Effector memory CD8-positive, alpha-beta T cell (primary cell): Measurements from ENCODE around the gene BCDIN3D.
A peak's percentile ranks its signal among the peaks of the same experiment; 100 is the strongest.
"Not testable (repeated sequence)": the region's sequence is repeated elsewhere in the genome, so short reads cannot be mapped to it uniquely, and the experiment has no call there.

ENCODE experiments used
- ATAC-seq: fragments of 150-1000 bp; cut with Tn5 transposase; replicated peaks from 2 replicates; pipeline ENCODE4 v1.10.0; 2021; ENCODE audit warnings: mild to moderate bottlenecking, moderate library complexity
- DNase-seq, 3 experiments: peaks; one replicate each; pipeline ENCODE4 v3.0.0; 2021
- H3K27ac Mint-ChIP-seq, 2 donors: one replicate each; pipeline ENCODE4 v1.8.0; 2022; ENCODE audit warnings: mild to moderate bottlenecking in 2 of 2, mixed read lengths in 2 of 2, moderate library complexity in 2 of 2
- H3K27me3 Mint-ChIP-seq, 2 donors: one replicate each; pipeline ENCODE4 v1.8.0; 2022; ENCODE audit warnings: mixed read lengths in 2 of 2
- H3K36me3 Mint-ChIP-seq: one replicate; pipeline ENCODE4 v1.8.0; 2022; ENCODE audit warnings: mild to moderate bottlenecking, moderate library complexity, mixed read lengths; ENCODE audit not compliant: insufficient read depth
- H3K4me1 Mint-ChIP-seq, 2 donors: one replicate each; pipeline ENCODE4 v1.8.0; 2022; ENCODE audit warnings: low read depth in 2 of 2, mixed read lengths in 2 of 2
- H3K4me3 Mint-ChIP-seq, 2 donors: one replicate each; pipeline ENCODE4 v1.8.0; 2022; ENCODE audit warnings: mild to moderate bottlenecking in 2 of 2, mixed read lengths in 2 of 2, moderate library complexity in 2 of 2
- H3K9me3 Mint-ChIP-seq, 2 donors: one replicate each; pipeline ENCODE4 v1.8.0; 2022; ENCODE audit warnings: mixed read lengths in 2 of 2

The BCDIN3D gene

DNA sequence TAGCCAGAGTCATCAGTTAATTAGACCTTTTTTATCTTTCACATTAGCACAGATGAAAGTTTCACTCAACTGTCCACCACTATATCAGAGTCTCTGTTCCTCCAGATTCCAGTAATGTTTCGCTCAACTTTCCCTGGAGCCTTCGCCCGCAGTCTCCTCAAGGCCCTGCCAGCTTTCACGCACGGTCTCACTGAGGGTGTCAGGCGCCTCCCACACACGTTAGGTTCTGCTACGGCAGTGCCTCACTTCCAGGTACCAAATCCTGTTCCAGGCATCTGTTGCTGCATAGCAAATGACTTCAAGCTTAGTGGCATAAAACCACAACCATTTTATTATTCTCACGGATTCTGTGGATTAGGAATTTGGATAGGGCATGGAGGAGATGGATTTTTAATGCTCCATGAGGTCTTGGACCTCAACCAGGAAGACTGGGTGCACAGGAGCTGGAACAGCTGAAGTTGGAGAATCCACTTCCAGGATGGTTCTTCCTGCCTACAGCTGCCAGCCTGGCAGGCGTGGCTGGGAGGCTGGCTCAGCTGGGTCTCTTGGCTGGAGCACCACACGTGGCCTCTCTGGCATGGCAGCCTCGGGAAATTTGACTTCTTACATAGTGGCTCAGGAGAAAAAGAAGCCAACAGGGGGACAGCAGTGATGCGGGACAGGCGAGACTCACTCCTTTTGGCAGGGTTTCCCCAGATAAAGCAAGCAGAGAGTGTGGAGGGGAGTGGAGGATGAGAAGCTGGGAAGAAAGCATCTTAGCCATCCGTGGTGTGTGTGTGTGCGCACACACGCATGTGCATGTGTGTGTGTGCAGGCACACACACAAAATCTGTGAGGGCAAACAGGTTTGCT, 21.3 kb upstream of the BCDIN3D start:
- no peaks in the 10 kb centered on the region for H3K9me3 Mint-ChIP-seq
- H3K27me3 Mint-ChIP-seq = peaks cover 23 to 30% of the 10 kb centered on the region in 2 donors
- H3K4me1 Mint-ChIP-seq = peaks cover 3% of the 10 kb centered on the region in 2 donors
- DNase-seq (no peak), ATAC-seq (no peak)
- H3K4me3 Mint-ChIP-seq = no peak overlapping the region
- H3K27ac Mint-ChIP-seq = no peak overlapping the region
- H3K36me3 Mint-ChIP-seq = no peaks in the 10 kb centered on the region

DNA sequence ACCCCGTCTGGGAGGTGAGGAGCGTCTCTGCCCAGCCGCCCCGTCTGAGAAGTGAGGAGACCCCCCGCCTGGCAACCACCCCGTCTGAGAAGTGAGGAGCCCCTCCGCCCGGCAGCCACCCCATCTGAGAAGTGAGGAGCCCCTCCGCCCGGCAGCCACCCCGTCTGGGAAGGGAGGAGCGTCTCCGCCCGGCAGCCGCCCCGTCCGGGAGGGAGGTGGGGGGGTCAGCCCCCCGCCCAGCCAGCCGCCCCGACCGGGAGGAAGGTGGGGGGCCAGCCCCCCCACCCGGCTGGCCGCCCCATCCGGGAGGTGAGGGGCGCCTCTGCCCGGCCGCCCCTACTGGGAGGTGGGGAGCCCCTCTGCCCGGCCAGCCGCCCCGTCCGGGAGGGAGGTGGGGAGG, 18.0 kb upstream of the BCDIN3D start:
- not testable (repeated sequence) for H3K4me3 Mint-ChIP-seq, DNase-seq, H3K36me3 Mint-ChIP-seq, ATAC-seq, H3K4me1 Mint-ChIP-seq, H3K27ac Mint-ChIP-seq, H3K9me3 Mint-ChIP-seq
- H3K27me3 Mint-ChIP-seq = peaks cover 35 to 44% of the 10 kb centered on the region in 2 donors

DNA sequence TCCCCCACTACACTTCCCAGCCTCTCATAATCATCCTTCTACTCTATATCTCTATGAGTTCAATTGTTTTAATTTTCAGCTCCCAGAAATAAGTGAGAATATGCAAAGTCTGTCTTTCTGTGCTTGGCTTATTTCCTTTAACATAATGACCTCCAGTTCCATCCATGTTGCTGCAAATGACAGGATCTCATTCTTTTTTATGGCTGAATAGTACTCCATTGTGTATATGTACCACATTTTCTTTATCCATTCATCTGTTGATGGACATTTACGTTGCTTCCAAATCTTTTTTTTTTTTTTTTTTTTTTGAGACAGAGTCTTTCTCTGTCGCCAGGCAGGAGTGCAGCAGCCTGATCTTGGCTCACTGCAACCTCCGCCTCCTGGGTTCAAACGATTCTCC, 13.0 kb upstream of the BCDIN3D start:
- not testable (repeated sequence) for H3K9me3 Mint-ChIP-seq, H3K4me1 Mint-ChIP-seq, H3K36me3 Mint-ChIP-seq, H3K27ac Mint-ChIP-seq, H3K4me3 Mint-ChIP-seq, DNase-seq, ATAC-seq
- H3K27me3 Mint-ChIP-seq = peaks cover 38 to 48% of the 10 kb centered on the region in 2 donors

DNA sequence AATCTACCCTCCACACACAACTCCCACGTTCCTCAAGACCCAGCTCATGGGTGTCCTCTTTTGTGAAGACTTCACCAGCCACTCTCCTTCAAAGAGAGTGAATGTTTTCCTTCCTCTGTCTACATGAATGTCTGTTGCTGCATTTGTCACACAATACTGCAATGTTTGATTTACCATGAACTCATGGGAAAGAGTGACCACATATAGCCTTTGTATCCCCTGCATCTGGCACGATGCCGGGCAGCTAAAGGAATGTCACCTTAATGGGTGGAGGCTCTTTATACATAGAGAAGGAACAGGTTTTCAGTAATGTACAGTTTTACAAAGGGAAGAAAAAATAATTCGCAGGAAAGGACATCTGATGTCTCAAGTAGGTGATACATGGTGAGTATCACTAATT, 12.1 kb upstream of the BCDIN3D start:
- no peak overlapping the region for H3K4me3 Mint-ChIP-seq
- no peak for ATAC-seq
- H3K27me3 Mint-ChIP-seq = peaks cover 41 to 55% of the 10 kb centered on the region in 2 donors
- no peaks in the 10 kb centered on the region for H3K36me3 Mint-ChIP-seq
- H3K27ac Mint-ChIP-seq = no peak overlapping the region
- H3K9me3 Mint-ChIP-seq = no peaks in the 10 kb centered on the region
- DNase-seq = no peak
- no peaks in the 10 kb centered on the region for H3K4me1 Mint-ChIP-seq

DNA sequence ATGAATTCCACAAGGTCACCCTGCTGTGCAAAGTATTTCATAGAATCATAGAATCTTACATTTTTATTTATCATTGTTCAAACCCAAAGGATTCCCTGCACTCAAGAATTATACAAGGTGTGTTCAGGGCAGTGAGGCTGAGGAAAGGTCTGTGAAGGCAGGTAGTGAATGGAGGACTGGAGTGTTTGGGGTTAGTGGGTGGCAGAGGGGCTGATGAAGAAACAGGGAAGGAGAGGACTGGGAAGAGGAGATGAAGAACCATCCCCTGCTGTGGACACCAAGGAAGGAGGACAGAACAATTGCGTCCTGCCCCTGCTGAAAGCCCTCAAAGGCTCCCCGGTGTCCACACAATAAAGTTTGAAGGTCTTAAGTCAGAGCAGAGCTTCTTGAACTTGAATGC, 10.8 kb upstream of the BCDIN3D start:
- no peak for ATAC-seq
- no peak for DNase-seq
- Mint-ChIP-seq H3K9me3 (no peaks in the 10 kb centered on the region), H3K4me1 (no peaks in the 10 kb centered on the region), H3K36me3 (no peaks in the 10 kb centered on the region), H3K27me3 (peaks cover 37 to 52% of the 10 kb centered on the region in 2 donors), H3K27ac (no peak overlapping the region), H3K4me3 (no peak overlapping the region)

DNA sequence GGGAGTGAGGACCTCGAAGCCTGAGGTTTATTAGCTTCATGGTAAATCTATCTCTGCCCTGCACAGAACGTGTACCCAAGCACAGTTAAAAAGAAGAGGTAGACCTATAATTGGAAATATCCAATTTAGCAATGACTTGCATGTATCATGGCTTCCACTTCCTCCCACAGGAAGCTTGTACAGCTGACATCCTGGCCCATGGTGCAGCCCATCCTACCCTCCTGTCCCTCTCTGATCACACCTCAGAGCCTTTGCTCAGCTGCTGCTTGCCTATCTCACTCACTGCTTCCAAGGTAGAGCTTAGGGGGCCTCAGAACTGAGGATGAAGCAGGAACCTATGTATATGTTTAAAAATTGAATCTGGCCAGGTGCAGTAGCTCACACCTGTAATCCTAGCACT, 4.3 kb upstream of the BCDIN3D start:
- H3K36me3 Mint-ChIP-seq = peaks cover 9% of the 10 kb centered on the region
- no peaks in the 10 kb centered on the region for H3K9me3 Mint-ChIP-seq
- no peak for ATAC-seq
- peaks cover 32 to 34% of the 10 kb centered on the region in 2 donors for H3K27me3 Mint-ChIP-seq
- DNase-seq = no peak
- no peak overlapping the region for H3K27ac Mint-ChIP-seq
- H3K4me1 Mint-ChIP-seq = peaks cover 10 to 19% of the 10 kb centered on the region in 2 donors
- no peak overlapping the region for H3K4me3 Mint-ChIP-seq

DNA sequence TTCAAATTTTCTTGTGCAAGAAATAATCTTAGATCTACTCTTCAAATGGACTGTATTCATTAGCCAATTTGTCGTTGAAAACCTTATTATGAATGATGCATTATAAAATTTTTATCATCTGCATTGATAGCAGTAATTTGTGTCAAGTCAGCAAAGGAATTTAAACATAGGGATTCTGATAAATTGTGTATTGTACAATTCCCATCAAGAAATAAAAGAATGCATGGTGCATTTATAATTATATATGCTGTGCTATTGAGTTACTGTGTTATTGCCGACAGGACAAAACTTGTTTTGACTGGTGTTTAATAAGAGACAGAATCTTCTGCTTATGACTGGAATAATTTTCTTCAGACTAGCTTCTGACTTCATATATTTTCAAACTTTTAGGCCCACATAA, 3.1 kb upstream of the BCDIN3D start:
- H3K27me3 Mint-ChIP-seq = peaks cover 21 to 22% of the 10 kb centered on the region in 2 donors
- H3K4me3 Mint-ChIP-seq = no peak overlapping the region
- peaks cover 19 to 29% of the 10 kb centered on the region in 2 donors for H3K4me1 Mint-ChIP-seq
- H3K36me3 Mint-ChIP-seq = peaks cover 9% of the 10 kb centered on the region
- H3K27ac Mint-ChIP-seq = no peak overlapping the region
- DNase-seq = no peak
- no peaks in the 10 kb centered on the region for H3K9me3 Mint-ChIP-seq
- no peak for ATAC-seq

DNA sequence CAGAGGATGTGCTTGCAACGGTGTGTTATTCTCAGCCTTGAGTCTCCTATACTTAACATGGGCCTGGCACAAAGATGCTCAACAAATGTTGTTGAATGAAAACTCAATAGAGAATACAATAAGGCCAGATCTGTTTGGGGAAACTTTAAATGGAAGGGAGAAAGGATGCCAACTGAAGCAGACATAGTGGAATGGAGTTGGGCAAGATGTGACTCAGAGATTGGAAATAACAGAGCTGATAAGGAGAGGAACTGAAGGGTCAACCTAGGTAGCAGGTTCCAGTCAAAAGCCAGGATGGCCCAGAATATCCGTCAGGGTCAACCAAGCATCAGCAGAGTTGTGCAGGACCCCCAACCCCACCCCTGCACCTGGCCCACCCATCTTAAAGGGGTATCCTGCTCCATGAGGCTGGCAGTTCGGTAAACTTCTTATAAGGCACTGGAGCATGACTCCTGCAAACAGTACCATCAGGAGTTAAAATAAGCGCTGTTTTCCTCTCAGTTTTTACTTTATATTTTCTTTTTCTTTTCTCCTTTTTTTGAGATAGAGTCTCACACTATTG, 1.1 kb upstream of the BCDIN3D start:
- peaks cover 9 to 11% of the 10 kb centered on the region in 2 donors for H3K27me3 Mint-ChIP-seq
- ATAC-seq (no peak), DNase-seq (no peak)
- H3K36me3 Mint-ChIP-seq = peaks cover 9% of the 10 kb centered on the region
- peaks cover 19 to 29% of the 10 kb centered on the region in 2 donors for H3K4me1 Mint-ChIP-seq
- no peaks in the 10 kb centered on the region for H3K9me3 Mint-ChIP-seq
- H3K4me3 Mint-ChIP-seq = peak overlapping the region in 1 of 2 donors; percentile 90
- H3K27ac Mint-ChIP-seq = no peak overlapping the region

DNA sequence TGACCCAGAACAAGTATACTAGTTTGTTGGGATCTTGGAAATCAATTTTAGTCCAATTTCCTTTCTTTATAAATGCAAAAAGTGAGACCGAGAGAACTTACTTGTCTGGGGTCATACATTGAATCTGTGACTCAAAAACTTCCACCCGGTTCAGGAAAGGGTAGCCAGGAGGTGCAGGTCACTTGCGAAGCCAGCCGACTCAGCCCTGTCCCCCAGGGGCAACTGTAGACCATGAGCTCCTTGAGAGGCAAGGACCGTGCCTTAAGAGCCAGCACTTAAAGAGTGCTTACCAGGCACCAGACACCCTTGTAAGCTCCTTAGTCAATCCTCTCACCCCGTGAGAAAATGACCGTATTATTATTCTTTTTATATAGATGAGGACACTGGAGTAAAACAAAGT, 505 bp upstream of the BCDIN3D start:
- Mint-ChIP-seq H3K36me3 (peaks cover 9% of the 10 kb centered on the region), H3K4me3 (peak overlapping the region; percentile 90 to 91), H3K27me3 (peaks cover 4 to 6% of the 10 kb centered on the region in 2 donors), H3K27ac (peak overlapping the region; percentile 93 to 94), H3K9me3 (no peaks in the 10 kb centered on the region), H3K4me1 (peaks cover 19 to 29% of the 10 kb centered on the region in 2 donors)
- DNase-seq (no peak), ATAC-seq (no peak)

DNA sequence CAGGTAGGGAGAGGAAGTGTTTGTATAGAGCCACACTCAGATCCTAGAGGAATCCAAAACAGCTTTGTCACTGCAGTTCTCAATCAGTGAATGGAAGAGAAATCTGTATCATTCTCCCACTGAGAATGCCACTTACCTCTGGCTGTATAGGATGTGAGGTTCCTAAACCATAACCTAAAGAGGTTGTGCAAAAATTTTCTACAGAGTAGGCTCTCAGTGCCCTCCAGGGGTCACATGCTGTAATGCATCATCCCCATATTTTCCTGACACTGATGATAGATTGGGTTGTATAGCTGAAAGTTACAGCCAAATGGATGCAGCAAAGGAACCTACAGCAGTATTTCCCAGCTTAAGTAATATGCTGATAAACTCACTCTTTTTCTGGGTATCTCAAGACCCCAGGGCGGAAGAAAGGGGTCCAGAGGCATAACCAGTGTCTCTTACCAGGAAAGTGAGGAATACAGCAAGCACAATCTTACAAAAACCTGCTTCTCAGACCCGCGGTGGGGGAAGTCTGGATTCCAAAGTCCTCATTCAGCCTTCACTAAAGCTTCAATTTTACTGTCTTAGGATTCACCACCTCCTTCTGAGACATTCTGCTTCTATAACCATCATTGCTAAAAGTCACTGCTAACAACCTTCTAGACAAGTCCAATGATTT, 3.8 kb downstream of the BCDIN3D start:
- no peaks in the 10 kb centered on the region for H3K9me3 Mint-ChIP-seq
- H3K4me3 Mint-ChIP-seq = no peak overlapping the region
- peaks cover 11% of the 10 kb centered on the region for H3K36me3 Mint-ChIP-seq
- peak; percentile 17 for ATAC-seq
- no peaks in the 10 kb centered on the region for H3K27me3 Mint-ChIP-seq
- H3K4me1 Mint-ChIP-seq = peaks cover 13 to 23% of the 10 kb centered on the region in 2 donors
- peak; percentile 35 to 45 (median 40) for DNase-seq
- no peak overlapping the region for H3K27ac Mint-ChIP-seq

DNA sequence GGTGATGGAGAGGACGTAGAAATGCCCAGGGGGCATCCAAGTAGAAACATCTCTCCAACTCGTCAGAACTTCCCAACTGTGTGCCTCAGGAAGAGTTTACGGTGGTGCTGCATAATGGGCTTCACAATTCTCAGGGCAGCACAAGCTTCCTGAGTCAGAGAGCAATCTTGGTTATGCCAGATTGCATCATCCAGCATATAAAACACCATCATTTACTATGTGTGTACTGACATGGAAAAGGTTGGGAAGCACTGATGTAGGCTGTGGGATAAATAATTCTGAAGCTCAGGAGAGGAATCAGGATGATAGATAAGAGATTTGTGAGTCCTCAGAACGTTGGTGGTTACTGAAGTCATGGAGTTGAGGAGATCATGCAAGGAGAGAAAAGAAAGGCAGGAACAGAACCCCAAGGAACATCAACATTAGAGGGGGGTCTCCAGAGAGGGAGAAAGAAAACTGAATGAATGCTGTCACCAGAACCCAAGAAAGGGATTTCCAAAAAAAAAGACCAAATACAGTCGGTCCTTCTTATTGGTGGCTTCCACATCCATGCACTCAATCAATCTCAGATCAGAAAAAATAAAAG, 10.0 kb downstream of the BCDIN3D start:
- Mint-ChIP-seq H3K27ac (no peak overlapping the region), H3K27me3 (peaks cover 0 to 8% of the 10 kb centered on the region in 2 donors), H3K4me1 (peaks cover 11% of the 10 kb centered on the region in 2 donors), H3K9me3 (no peaks in the 10 kb centered on the region), H3K4me3 (no peak overlapping the region), H3K36me3 (peaks cover 5% of the 10 kb centered on the region)
- ATAC-seq (no peak), DNase-seq (no peak)

DNA sequence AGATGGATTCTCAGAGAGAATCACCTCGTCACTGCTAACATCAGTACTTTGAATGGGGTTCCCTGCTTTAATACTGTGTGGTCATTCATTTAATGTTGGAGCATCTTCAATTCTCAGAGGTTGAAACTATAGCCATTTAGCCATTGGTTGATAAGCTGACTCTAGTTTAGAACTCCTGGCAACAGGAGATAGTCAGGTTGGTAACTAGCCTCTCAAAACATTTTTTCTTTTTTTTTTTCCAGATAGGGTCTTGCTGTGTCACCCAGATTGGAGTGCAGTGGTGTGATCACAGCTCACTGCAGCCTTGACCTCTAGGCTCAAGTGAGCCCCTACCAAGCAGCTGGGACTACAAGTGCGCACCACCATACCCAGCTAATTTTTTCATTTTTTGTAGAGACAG, 11.2 kb downstream of the BCDIN3D start:
- DNase-seq (no peak), ATAC-seq (no peak)
- Mint-ChIP-seq H3K4me1 (peaks cover 14 to 20% of the 10 kb centered on the region in 2 donors), H3K36me3 (peaks cover 8% of the 10 kb centered on the region), H3K27me3 (peaks cover 0 to 8% of the 10 kb centered on the region in 2 donors), H3K4me3 (no peak overlapping the region), H3K9me3 (no peaks in the 10 kb centered on the region), H3K27ac (no peak overlapping the region)
